DOHH2 (cell line): ENCODE results near the gene SEPTIN7.

Experiments used
- CTCF ChIP-seq: fragments of 200-600 bp; sonication (generic); IDR thresholded peaks from one replicate; pipeline ENCODE4 v1.5.1; 2014; ENCODE audit warnings: antibody characterized with exemption, mild to moderate bottlenecking, low read depth, low read length; ENCODE audit not compliant: poor library complexity, severe bottlenecking
- EZH2phosphoT487 ChIP-seq: fragments of 200-600 bp; sonication (generic); IDR thresholded peaks from 2 replicates; pipeline ENCODE4 v1.6.1; 2017; ENCODE audit warnings: borderline replicate concordance, mild to moderate bottlenecking, antibody characterized with exemption, low read length, moderate library complexity, mixed read lengths

GRCh38 chr7:35752742-35753141 is 48.1 kb upstream of the SEPTIN7 start:
- TF ChIP-seq CTCF (no peak), EZH2phosphoT487 (no peak)
